ENCODE results near the gene UQCR10.

- TF ChIP-seq EZH2 (IDR thresholded peaks at IDR 0.05; ENCODE audit: borderline replicate concordance, low read length), result no peak
- no peak for TF ChIP-seq CTCF (conservative IDR thresholded peaks at IDR 0.05 in 1 of 2, IDR thresholded peaks at IDR 0.05 in 1 of 2; ENCODE audit: extremely low read depth in 1 of 2, insufficient read depth in 1 of 2, low read depth in 1 of 2, low read length in 2 of 2)
Measured at GRCh38 chr22:29755889-29756288, 11.3 kb upstream of the UQCR10 start.
